Colonic mucosa (tissue), 4 donors: ENCODE results near the gene TSHR. TPM values are rescaled to one million over a fixed set of nuclear protein-coding genes. Genes with fewer than 3 reads are reported as not detected.

Source experiments
- DNase-seq: peaks from one replicate; pipeline ENCODE4 v3.0.0-alpha.2; 2020
- H3K27ac ChIP-seq: fragments of 200-600 bp; one replicate; pipeline ENCODE4 v1.8.0; 2021
- H3K27me3 ChIP-seq: fragments of 200-600 bp; one replicate; pipeline ENCODE4 v1.8.0; 2021
- H3K36me3 ChIP-seq: fragments of 200-600 bp; one replicate; pipeline ENCODE4 v1.8.0; 2021
- H3K4me1 ChIP-seq: fragments of 200-600 bp; one replicate; pipeline ENCODE4 v1.8.0; 2021; ENCODE audit warnings: mild to moderate bottlenecking
- H3K4me3 ChIP-seq: fragments of 200-600 bp; one replicate; pipeline ENCODE4 v1.8.0; 2021
- H3K9ac ChIP-seq, 2 donors: one replicate each; pipeline ENCODE4 v1.7.0; 2013; ENCODE audit warnings: control low read depth in 2 of 2, low read depth in 2 of 2, low read length in 2 of 2
- H3K9me3 ChIP-seq: fragments of 200-600 bp; one replicate; pipeline ENCODE4 v1.8.0; 2021
- intact Hi-C: fragments of 100-400 bp; cut with DNase I; formaldehyde crosslinking; loops from one replicate; pipeline ENCODE4 v1.14.1; 2022
- total RNA-seq, 2 donors: library from RNA; stranded (reverse); fragmentation: NEBNext Ultra II Directional in 1 of 2; extraction: Animal tissue kit (Norgen Biotek cat#: 25700) in 1 of 2; gene quantifications; one replicate each; pipeline ENCODE4 v1.2.1, GENCODE V29; 2021
- TF ChIP-seq, protein P1 (sequence below): fragments of 200-600 bp; IDR thresholded peaks from one replicate; pipeline ENCODE4 v1.8.0; 2022; ENCODE audit warnings: antibody characterized with exemption, mild to moderate bottlenecking
- donor health status: healthy.
- donor health status: DM: no; HTN: no; CAD: no.
- donor health status: DM: no; HTN: no; CAD: no.

Gene TSHR
- total RNA-seq, 2 donors from 2014 or later, result 0.11 to 0.25 TPM

DNA sequence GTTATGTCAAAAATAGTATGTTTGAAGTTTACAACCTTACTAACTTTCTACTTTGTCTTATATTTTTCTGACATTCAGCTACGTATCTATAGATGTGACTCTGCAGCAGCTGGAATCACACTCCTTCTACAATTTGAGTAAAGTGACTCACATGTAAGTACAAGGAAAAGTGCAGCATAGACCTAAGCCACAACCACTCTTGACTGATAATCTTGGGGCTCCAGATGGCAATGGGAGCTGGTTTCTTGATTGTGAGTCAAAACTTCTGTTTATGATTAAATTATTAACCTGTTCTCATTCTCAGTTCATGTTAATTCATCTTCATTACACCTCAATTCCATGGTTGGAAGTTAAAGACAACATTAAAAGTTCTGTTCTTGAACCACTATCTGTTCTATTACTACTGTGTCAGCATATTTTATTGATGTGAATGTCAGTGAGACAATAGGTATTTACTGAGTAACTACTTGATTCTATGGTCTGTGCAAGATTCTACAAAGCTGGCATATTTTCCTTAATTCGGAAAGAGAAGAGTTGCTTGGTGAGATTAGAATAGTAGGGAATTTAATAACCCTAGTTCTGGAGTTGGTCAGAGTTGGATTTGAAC, 112.9 kb downstream of the TSHR start:
- Histone ChIP-seq H3K4me1 (no peaks in the 10 kb centered on the region), H3K27ac (no peak overlapping the region), H3K9me3 (no peaks in the 10 kb centered on the region), H3K27me3 (no peaks in the 10 kb centered on the region), H3K36me3 (no peaks in the 10 kb centered on the region), H3K4me3 (no peak overlapping the region), H3K9ac (no peak overlapping the region)
- intact Hi-C loops, result no loop called here
- TF ChIP-seq, protein P1, sequence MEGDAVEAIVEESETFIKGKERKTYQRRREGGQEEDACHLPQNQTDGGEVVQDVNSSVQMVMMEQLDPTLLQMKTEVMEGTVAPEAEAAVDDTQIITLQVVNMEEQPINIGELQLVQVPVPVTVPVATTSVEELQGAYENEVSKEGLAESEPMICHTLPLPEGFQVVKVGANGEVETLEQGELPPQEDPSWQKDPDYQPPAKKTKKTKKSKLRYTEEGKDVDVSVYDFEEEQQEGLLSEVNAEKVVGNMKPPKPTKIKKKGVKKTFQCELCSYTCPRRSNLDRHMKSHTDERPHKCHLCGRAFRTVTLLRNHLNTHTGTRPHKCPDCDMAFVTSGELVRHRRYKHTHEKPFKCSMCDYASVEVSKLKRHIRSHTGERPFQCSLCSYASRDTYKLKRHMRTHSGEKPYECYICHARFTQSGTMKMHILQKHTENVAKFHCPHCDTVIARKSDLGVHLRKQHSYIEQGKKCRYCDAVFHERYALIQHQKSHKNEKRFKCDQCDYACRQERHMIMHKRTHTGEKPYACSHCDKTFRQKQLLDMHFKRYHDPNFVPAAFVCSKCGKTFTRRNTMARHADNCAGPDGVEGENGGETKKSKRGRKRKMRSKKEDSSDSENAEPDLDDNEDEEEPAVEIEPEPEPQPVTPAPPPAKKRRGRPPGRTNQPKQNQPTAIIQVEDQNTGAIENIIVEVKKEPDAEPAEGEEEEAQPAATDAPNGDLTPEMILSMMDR, result no peak
- no peak for DNase-seq

GRCh38 chr14:81070511-81070910, 115.1 kb downstream of the TSHR start:
- Histone ChIP-seq H3K9ac (no peak overlapping the region), H3K4me3 (no peak overlapping the region), H3K27me3 (no peaks in the 10 kb centered on the region), H3K4me1 (no peaks in the 10 kb centered on the region), H3K9me3 (no peaks in the 10 kb centered on the region), H3K27ac (no peak overlapping the region), H3K36me3 (no peaks in the 10 kb centered on the region)
- intact Hi-C loops, result no loop called here
- DNase-seq, result no peak
- TF ChIP-seq, protein P1, result no peak

DNA sequence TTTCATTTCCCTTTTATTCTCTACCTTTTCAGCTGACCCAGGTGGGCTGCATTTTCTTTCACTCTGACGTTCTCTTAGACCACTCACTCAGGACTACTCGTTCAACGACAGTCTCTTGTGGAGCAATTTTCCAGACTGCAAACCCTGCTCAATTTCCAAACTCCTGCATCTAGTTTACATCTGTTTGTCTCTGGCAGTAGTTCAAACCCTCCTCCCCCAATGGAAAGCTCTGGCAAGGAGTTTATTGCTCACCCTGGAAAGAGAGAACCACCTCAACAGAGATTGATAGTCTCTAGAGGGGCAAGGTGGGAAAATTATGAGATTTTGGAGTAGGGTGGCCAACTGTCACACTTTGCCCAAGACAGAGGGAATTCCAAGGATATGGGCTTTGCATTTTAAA, 130.2 kb downstream of the TSHR start:
- no peaks in the 10 kb centered on the region for H3K27me3 ChIP-seq
- no peak overlapping the region for H3K4me3 ChIP-seq
- no peak overlapping the region for H3K9ac ChIP-seq
- no peaks in the 10 kb centered on the region for H3K9me3 ChIP-seq
- intact Hi-C loops, result no loop called here
- no peaks in the 10 kb centered on the region for H3K36me3 ChIP-seq
- TF ChIP-seq, protein P1, result no peak
- no peaks in the 10 kb centered on the region for H3K4me1 ChIP-seq
- DNase-seq, result no peak
- no peak overlapping the region for H3K27ac ChIP-seq

DNA sequence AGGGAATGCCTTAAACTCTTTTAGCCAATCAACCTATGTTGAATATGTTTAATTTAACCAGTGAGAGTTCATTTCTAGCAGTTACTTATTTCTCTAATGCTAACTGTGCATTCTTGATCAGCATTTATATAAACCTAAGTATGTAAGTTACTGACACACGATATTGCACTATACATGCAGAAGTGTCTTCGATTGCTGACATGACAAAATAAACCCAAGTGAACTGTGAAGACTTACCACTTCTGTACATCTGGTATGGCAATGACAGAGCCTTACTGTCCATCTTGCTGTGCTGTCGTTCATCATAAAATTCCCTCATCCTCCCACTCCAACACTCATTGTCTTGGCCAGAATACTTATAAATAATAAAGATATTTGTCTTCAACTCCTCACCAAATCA, 131.8 kb downstream of the TSHR start:
- Histone ChIP-seq H3K27me3 (no peaks in the 10 kb centered on the region), H3K27ac (no peak overlapping the region), H3K4me3 (no peak overlapping the region), H3K4me1 (no peaks in the 10 kb centered on the region), H3K9ac (no peak overlapping the region), H3K9me3 (no peaks in the 10 kb centered on the region), H3K36me3 (no peaks in the 10 kb centered on the region)
- intact Hi-C loops, result no loop called here
- DNase-seq, result no peak
- TF ChIP-seq, protein P1, result no peak

DNA sequence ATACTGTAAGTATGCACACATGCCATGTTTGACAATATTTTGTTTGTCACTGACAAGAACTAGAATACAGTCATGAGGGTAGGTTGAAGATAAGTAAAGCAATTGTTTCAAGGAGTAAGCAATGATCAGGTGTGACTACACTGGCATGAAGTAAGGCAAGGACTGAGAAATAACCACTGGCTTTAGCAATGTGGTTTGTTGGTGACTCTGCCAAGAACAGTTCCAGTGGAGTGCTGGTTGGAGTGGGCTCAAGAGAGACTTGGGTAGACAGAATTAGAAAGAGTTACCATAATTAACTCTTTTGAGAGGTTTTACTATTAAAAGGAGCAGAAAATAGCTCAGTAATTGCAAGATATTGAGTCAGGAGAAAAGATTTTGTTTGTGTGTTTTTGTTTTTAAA, 135.7 kb downstream of the TSHR start:
- H3K9me3 ChIP-seq, result no peaks in the 10 kb centered on the region
- intact Hi-C loops, result no loop called here
- no peak overlapping the region for H3K9ac ChIP-seq
- no peak overlapping the region for H3K4me3 ChIP-seq
- H3K36me3 ChIP-seq, result no peaks in the 10 kb centered on the region
- TF ChIP-seq, protein P1, result no peak
- DNase-seq, result no peak
- H3K27ac ChIP-seq, result no peak overlapping the region
- no peaks in the 10 kb centered on the region for H3K4me1 ChIP-seq
- H3K27me3 ChIP-seq, result no peaks in the 10 kb centered on the region
